HCT116 (cell line): Measurements from ENCODE around the gene FITM1. TPM values are rescaled to one million over a fixed set of nuclear protein-coding genes. Genes with fewer than 3 reads are reported as not detected.
A peak's percentile ranks its signal among the peaks of the same experiment; 100 is the strongest.

Experiments
- ATAC-seq: fragments of 200-7000 bp; cut with Tn5 transposase; 2 replicates; pipeline ENCODE4 v1.9.1; 2020; ENCODE audit warnings: mild to moderate bottlenecking, moderate library complexity
- BruUV-seq: library from RNA; stranded (reverse); fragments of 400-500 nt; replicated peaks from 2 replicates; lab custom pipeline; 2021; lab: Mats Ljungman, UMichigan
- CTCF ChIA-PET: fragments of 300-600 bp; sonication (Branson Sonifier 250); formaldehyde crosslinking; loops from one replicate; lab custom pipeline; 2021; ENCODE audit warnings: antibody characterized with exemption; lab: Charles Lee
- POLR2A ChIA-PET: fragments of 300-600, 350-600 bp; sonication (Branson Sonifier 250); formaldehyde crosslinking; loops from one replicate; lab custom pipeline; 2021; ENCODE audit warnings: antibody characterized with exemption; lab: Charles Lee
- RAD21 ChIA-PET, 2 experiments: fragments of 300-600 bp; sonication (Branson Sonifier 250); formaldehyde crosslinking; loops; one replicate each; lab custom pipeline; 2023; ENCODE audit warnings: low total read pairs in 2 of 2; ENCODE audit not compliant: uncharacterized antibody in 2 of 2, unreplicated experiment in 2 of 2, low non-redundant PET in 1 of 2; lab: Charles Lee
- DNase-seq: peaks from one replicate; pipeline ENCODE4 v3.0.0-alpha.2; 2010; ENCODE audit warnings: low read depth, low spot score
- H2AFZ ChIP-seq: fragments of 200-600 bp; shearing (Covaris generic), sonication (generic); 2 replicates; pipeline ENCODE4 v1.6.1; 2017; ENCODE audit warnings: low read depth, mixed run types, mixed read lengths, antibody characterized with exemption, low read length; ENCODE audit not compliant: poor library complexity, severe bottlenecking
- H3K27ac ChIP-seq: 2 replicates; pipeline ENCODE4 v1.5.1; 2012; ENCODE audit warnings: low read depth, low read length
- H3K27me3 ChIP-seq: fragments of 200-600 bp; sonication (generic); 2 replicates; pipeline ENCODE4 v1.6.1; 2016; ENCODE audit warnings: mixed run types, low read length, mixed read lengths; ENCODE audit not compliant: insufficient read depth
- H3K36me3 ChIP-seq, 2 experiments: fragments of 200-500 bp in 1 of 2; fragments of 200-600 bp in 1 of 2; sonication (Bioruptor generic) in 1 of 2; sonication (generic) in 1 of 2; 2 replicates each; pipeline versions ENCODE4 v1.5.1 to v1.6.1; 2014 to 2016; ENCODE audit warnings: low read length in 2 of 2, inconsistent platforms in 1 of 2, mixed read lengths in 1 of 2, mixed run types in 1 of 2; ENCODE audit not compliant: insufficient read depth in 2 of 2, control insufficient read depth in 1 of 2
- H3K4me1 ChIP-seq, 2 experiments: fragments of 200-600 bp in 1 of 2; sonication (generic) in 1 of 2; 2 replicates each; pipeline versions ENCODE4 v1.5.1 to v1.6.1; 2012 to 2017; ENCODE audit warnings: low read length in 2 of 2, inconsistent platforms in 1 of 2, mild to moderate bottlenecking in 1 of 2, mixed read lengths in 1 of 2, mixed run types in 1 of 2, moderate library complexity in 1 of 2; ENCODE audit not compliant: insufficient read depth in 2 of 2, control insufficient read depth in 1 of 2
- H3K4me2 ChIP-seq: fragments of 200-600 bp; sonication (generic); 2 replicates; pipeline ENCODE4 v1.6.1; 2017; ENCODE audit warnings: mixed run types, low read length, mixed read lengths
- H3K4me3 ChIP-seq, 2 experiments: fragments of 200-600 bp in 1 of 2; sonication (generic) in 1 of 2; replicated peaks in 1 of 2; 2 replicates each; pipeline ENCODE4 v1.5.1; 2011 to 2016; ENCODE audit warnings: low read length in 2 of 2, control low read depth in 1 of 2, low read depth in 1 of 2, mild to moderate bottlenecking in 1 of 2, mixed read lengths in 1 of 2, mixed run types in 1 of 2
- H3K79me2 ChIP-seq: fragments of 200-600 bp; sonication (generic); 2 replicates; pipeline ENCODE4 v1.6.1; 2017; ENCODE audit warnings: mild to moderate bottlenecking, mixed run types, low read length, moderate library complexity, mixed read lengths; ENCODE audit not compliant: insufficient read depth
- H3K9ac ChIP-seq: fragments of 200-600 bp; sonication (generic); 2 replicates; pipeline ENCODE4 v1.6.1; 2016; ENCODE audit warnings: low read length, mixed read lengths
- H3K9me2 ChIP-seq: fragments of 200-600 bp; sonication (generic), shearing (Covaris generic); 2 replicates; pipeline ENCODE4 v1.6.1; 2017; ENCODE audit warnings: mixed run types, mild to moderate bottlenecking, moderate library complexity; ENCODE audit not compliant: insufficient read depth
- H3K9me3 ChIP-seq, 2 experiments: fragments of 200-500 bp in 1 of 2; fragments of 200-600 bp in 1 of 2; sonication (Bioruptor generic) in 1 of 2; sonication (generic) in 1 of 2; 2 replicates each; pipeline ENCODE4 v1.6.1; 2014 to 2017; ENCODE audit warnings: low read length in 2 of 2, mixed read lengths in 2 of 2, inconsistent platforms in 1 of 2, low read depth in 1 of 2, mild to moderate bottlenecking in 1 of 2, mixed run types in 1 of 2, moderate library complexity in 1 of 2; ENCODE audit not compliant: control insufficient read depth in 1 of 2, insufficient read depth in 1 of 2
- H4K20me1 ChIP-seq: fragments of 200-600 bp; sonication (generic), shearing (Covaris generic); 2 replicates; pipeline ENCODE4 v1.6.1; 2017; ENCODE audit warnings: mixed run types, mild to moderate bottlenecking, moderate library complexity; ENCODE audit not compliant: insufficient read depth
- EGR1 ChIP-seq: IDR thresholded peaks from 2 replicates; pipeline ENCODE4 v1.6.1; 2012; ENCODE audit warnings: low read depth
- JUND ChIP-seq: IDR thresholded peaks from 2 replicates; pipeline ENCODE4 v1.6.1; 2012
- TCF7L2 ChIP-seq: IDR thresholded peaks from 2 replicates; pipeline ENCODE4 v1.7.0; 2011; ENCODE audit warnings: borderline replicate concordance, inconsistent platforms; ENCODE audit not compliant: insufficient read depth, insufficient read length; ENCODE audit errors: extremely low read depth
- ZNF274 ChIP-seq: fragments of 200-500 bp; sonication (Bioruptor generic); IDR thresholded peaks from 2 replicates; pipeline ENCODE4 v1.6.1; 2014; ENCODE audit warnings: mild to moderate bottlenecking, low read depth, low read length, inconsistent platforms
- intact Hi-C: fragments of 100-400 bp; cut with micrococcal nuclease; formaldehyde crosslinking; loops from 2 replicates; pipeline ENCODE4 v1.10.0; 2022
- total RNA-seq: library from RNA; stranded (reverse); gene quantifications from one replicate; pipeline ENCODE4 v1.2.1, GENCODE V29; 2021; ENCODE audit not compliant: unreplicated experiment
- TF ChIP-seq, protein P1 (sequence below), 3 experiments: fragments of 200-600 bp in 1 of 3; sonication (generic) in 1 of 3; IDR thresholded peaks in 2 of 3; conservative IDR thresholded peaks in 1 of 3; 2 replicates each; pipeline ENCODE4 v1.5.1; 2012 to 2017; ENCODE audit warnings: low read depth in 2 of 3, low read length in 2 of 3, antibody characterized with exemption in 1 of 3, borderline replicate concordance in 1 of 3, control low read depth in 1 of 3, mild to moderate bottlenecking in 1 of 3, mixed read lengths in 1 of 3, mixed run types in 1 of 3, moderate library complexity in 1 of 3; ENCODE audit not compliant: insufficient read depth in 1 of 3

The FITM1 gene
- total RNA-seq, 1 experiment from 2014 or later = 0.81 TPM

DNA sequence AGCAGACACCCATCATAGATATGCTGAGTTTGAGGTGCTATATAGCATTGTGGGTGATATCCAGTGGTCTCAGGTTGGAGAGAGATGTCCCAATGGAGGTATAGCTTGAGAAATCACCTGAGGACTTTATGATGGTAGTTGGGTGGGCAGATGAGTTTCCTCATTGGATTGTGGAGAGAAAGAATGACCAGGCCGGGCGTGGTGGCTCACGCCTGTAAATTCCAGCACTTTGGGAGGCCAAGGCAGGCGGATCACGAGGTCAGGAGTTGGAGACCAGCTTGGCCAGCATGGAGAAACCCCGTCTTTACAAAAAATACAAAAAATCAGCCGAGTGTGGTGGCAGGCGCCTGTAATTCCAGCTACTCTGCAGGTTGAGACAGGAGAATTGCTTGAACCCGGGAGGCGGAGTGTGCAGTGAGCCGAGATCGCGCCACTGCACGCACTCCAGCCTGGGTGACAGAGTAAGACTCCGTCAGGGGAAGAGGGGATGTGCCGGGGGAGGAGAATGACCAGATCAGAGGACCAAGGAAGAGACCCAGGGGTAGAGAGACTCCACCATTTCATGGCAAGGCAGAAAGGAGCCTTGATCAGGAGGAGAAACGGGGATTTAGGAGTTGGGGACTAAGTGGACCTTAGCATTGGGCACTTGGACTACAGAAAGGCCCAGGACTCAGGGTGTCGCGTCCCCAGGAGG is 37.1 kb upstream of the FITM1 start:
- POLR2A ChIA-PET = interaction anchor here (0.6 to 4.5 kb wide), 27 partner anchors 8 to 998 kb away, joined by 3 to 49 read pairs (median 5); partner anchors contain the start of genes ACIN1, C14orf119, CARMIL3 and CHMP4A
- H3K4me2 ChIP-seq = peak overlapping the region; percentile 87
- CTCF ChIA-PET = interaction anchor here (1.0 to 6.3 kb wide), 8 partner anchors 9 to 504 kb away, joined by 3 to 149 read pairs (median 8); partner anchors contain the start of genes IRF9, RNF31 and TINF2
- BruUV-seq = TSS peak; percentile 91
- H2AFZ ChIP-seq = peak overlapping the region; percentile 32
- H3K9me3 ChIP-seq = no peaks in the 10 kb centered on the region
- no peaks in the 10 kb centered on the region for H3K36me3 ChIP-seq
- H3K27me3 ChIP-seq = no peaks in the 10 kb centered on the region
- intact Hi-C loops = loop anchor here (10.0 kb wide), 1 partner anchor 109 kb away; the partner anchor contains the start of gene DHRS4L2
- ATAC-seq (no peak), DNase-seq (no peak)
- H3K4me3 ChIP-seq = peak overlapping the region; percentile 94 to 96
- RAD21 ChIA-PET = interaction anchor here (0.8 to 4.6 kb wide), 5 partner anchors 15 to 36 kb away, joined by 3 to 35 read pairs (median 6); no protein-coding TSS in a partner anchor
- H3K27ac ChIP-seq = peak overlapping the region; percentile 43
- H3K4me1 ChIP-seq = peaks cover 15 to 22% of the 10 kb centered on the region in 2 experiments
- H3K9ac ChIP-seq = peak overlapping the region; percentile 84
- no peaks in the 10 kb centered on the region for H3K9me2 ChIP-seq
- peaks cover 7% of the 10 kb centered on the region; the same call in 1 of the 2 replicates for H3K79me2 ChIP-seq
- no peaks in the 10 kb centered on the region for H4K20me1 ChIP-seq
- TF ChIP-seq JUND (no peak), TCF7L2 (no peak), ZNF274 (no peak), EGR1 (no peak)
- TF ChIP-seq, protein P1, sequence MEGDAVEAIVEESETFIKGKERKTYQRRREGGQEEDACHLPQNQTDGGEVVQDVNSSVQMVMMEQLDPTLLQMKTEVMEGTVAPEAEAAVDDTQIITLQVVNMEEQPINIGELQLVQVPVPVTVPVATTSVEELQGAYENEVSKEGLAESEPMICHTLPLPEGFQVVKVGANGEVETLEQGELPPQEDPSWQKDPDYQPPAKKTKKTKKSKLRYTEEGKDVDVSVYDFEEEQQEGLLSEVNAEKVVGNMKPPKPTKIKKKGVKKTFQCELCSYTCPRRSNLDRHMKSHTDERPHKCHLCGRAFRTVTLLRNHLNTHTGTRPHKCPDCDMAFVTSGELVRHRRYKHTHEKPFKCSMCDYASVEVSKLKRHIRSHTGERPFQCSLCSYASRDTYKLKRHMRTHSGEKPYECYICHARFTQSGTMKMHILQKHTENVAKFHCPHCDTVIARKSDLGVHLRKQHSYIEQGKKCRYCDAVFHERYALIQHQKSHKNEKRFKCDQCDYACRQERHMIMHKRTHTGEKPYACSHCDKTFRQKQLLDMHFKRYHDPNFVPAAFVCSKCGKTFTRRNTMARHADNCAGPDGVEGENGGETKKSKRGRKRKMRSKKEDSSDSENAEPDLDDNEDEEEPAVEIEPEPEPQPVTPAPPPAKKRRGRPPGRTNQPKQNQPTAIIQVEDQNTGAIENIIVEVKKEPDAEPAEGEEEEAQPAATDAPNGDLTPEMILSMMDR (IDR thresholded peaks at IDR 0.05 in 2 of 3, conservative IDR thresholded peaks at IDR 0.05 in 1 of 3; ENCODE audit: borderline replicate concordance in 1 of 3, insufficient read depth in 1 of 3, low read depth in 2 of 3, low read length in 2 of 3) = no peak
